ENCODE results near the gene NDFIP2.
A peak's percentile ranks its signal among the peaks of the same experiment; 100 is the strongest.

The NDFIP2 gene

GRCh38 chr13:79480954-79481684 lies at the start of gene NDFIP2:
TSS of gene NDFIP2 (plus strand) at chr13:79481155. CDS start at chr13:79481204, 49 bp downstream.
- DNase-seq (ENCODE audit: low read depth) = peak; percentile 91

- no peak for DNase-seq (ENCODE audit: low read depth)
Measured at GRCh38 chr13:79432086-79432485, 48.9 kb upstream of the NDFIP2 start.

- DNase-seq (ENCODE audit: low read depth) = no peak
Measured at GRCh38 chr13:79432992-79433391, 48.0 kb upstream of the NDFIP2 start.

GRCh38 chr13:79434556-79434955 lies 46.4 kb upstream of the NDFIP2 start:
- no peak for DNase-seq (ENCODE audit: low read depth)

- DNase-seq (ENCODE audit: low read depth) = no peak
Measured at GRCh38 chr13:79435561-79435990, 45.4 kb upstream of the NDFIP2 start.

- DNase-seq (ENCODE audit: low read depth) = no peak
Measured at GRCh38 chr13:79439275-79439674, 41.7 kb upstream of the NDFIP2 start.

GRCh38 chr13:79440958-79441528 lies 39.9 kb upstream of the NDFIP2 start:
- DNase-seq (ENCODE audit: low read depth) = no peak

- no peak for DNase-seq (ENCODE audit: low read depth)
Measured at GRCh38 chr13:79442221-79442620, 38.7 kb upstream of the NDFIP2 start.

- no peak for DNase-seq (ENCODE audit: low read depth)
Measured at GRCh38 chr13:79442706-79443105, 38.2 kb upstream of the NDFIP2 start.

GRCh38 chr13:79445968-79446645 lies 34.8 kb upstream of the NDFIP2 start:
- DNase-seq (ENCODE audit: low read depth) = no peak

- no peak for DNase-seq (ENCODE audit: low read depth)
Measured at GRCh38 chr13:79447141-79447540, 33.8 kb upstream of the NDFIP2 start.

GRCh38 chr13:79447741-79448140 lies 33.2 kb upstream of the NDFIP2 start:
- DNase-seq (ENCODE audit: low read depth) = no peak

- no peak for DNase-seq (ENCODE audit: low read depth)
Measured at GRCh38 chr13:79448413-79448812, 32.5 kb upstream of the NDFIP2 start.

GRCh38 chr13:79450110-79450509 lies 30.8 kb upstream of the NDFIP2 start:
- DNase-seq (ENCODE audit: low read depth) = no peak

GRCh38 chr13:79451500-79451962 lies 29.4 kb upstream of the NDFIP2 start:
- peak; percentile 78 for DNase-seq (ENCODE audit: low read depth)

- DNase-seq (ENCODE audit: low read depth) = no peak
Measured at GRCh38 chr13:79452239-79452913, 28.6 kb upstream of the NDFIP2 start.

- no peak for DNase-seq (ENCODE audit: low read depth)
Measured at GRCh38 chr13:79455331-79455730, 25.6 kb upstream of the NDFIP2 start.

GRCh38 chr13:79456051-79456450 lies 24.9 kb upstream of the NDFIP2 start:
- no peak for DNase-seq (ENCODE audit: low read depth)

- DNase-seq (ENCODE audit: low read depth) = no peak
Measured at GRCh38 chr13:79456656-79457365, 24.1 kb upstream of the NDFIP2 start.

GRCh38 chr13:79457390-79457789 lies 23.6 kb upstream of the NDFIP2 start:
- no peak for DNase-seq (ENCODE audit: low read depth)

GRCh38 chr13:79457948-79458347 lies 23.0 kb upstream of the NDFIP2 start:
- no peak for DNase-seq (ENCODE audit: low read depth)

GRCh38 chr13:79458436-79458835 lies 22.5 kb upstream of the NDFIP2 start:
- no peak for DNase-seq (ENCODE audit: low read depth)
